Neural progenitor cell (in vitro differentiated cells): ENCODE results near the gene UBE2R2.

Experiments used
- CTCF ChIP-seq: fragments of 200-600 bp; sonication (generic); IDR thresholded peaks from 2 replicates; pipeline ENCODE4 v1.5.1; 2017; ENCODE audit warnings: antibody characterized with exemption, mild to moderate bottlenecking
- EZH2 ChIP-seq: fragments of 200-600 bp; sonication (generic); IDR thresholded peaks from 2 replicates; pipeline ENCODE4 v1.6.1; 2017; ENCODE audit warnings: antibody characterized with exemption, mild to moderate bottlenecking, moderate library complexity
- EZH2phosphoT487 ChIP-seq: fragments of 200-600 bp; sonication (generic); IDR thresholded peaks from 2 replicates; pipeline ENCODE4 v1.6.1; 2017; ENCODE audit warnings: antibody characterized with exemption

DNA sequence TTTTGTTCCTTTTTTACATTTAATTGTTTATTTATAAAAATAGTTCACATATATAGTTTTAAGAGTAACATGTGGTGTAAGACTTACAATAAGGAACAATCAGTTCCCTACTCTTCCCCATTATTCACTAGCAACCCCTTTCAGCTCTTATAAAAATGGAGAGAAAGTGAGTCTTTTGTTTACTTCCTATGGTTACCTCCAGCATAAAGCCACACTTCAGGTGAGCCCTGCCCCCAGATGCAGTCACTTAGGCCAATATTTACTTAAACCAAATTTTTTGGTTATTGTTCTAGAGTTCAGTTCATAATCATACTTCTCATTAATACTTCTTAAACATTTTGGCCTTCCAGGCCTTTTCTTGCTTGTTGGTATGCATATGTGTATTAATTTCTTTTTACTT lies 33.7 kb downstream of the UBE2R2 start:
- TF ChIP-seq EZH2 (no peak), CTCF (no peak), EZH2phosphoT487 (no peak)
